Panc1 (cell line): ENCODE data around the gene EDDM13.

Experiments used
- CTCF ChIP-seq: fragments of 450-650 bp; IDR thresholded peaks from 2 replicates; pipeline ENCODE4 v1.5.1; 2017; ENCODE audit warnings: mild to moderate bottlenecking
- POLR2AphosphoS5 ChIP-seq: IDR thresholded peaks from 2 replicates; pipeline ENCODE4 v1.6.1; 2012; ENCODE audit warnings: mild to moderate bottlenecking, low read depth, low read length, moderate library complexity
- TCF7L2 ChIP-seq: IDR thresholded peaks from 2 replicates; pipeline ENCODE4 v1.6.1; 2011; ENCODE audit warnings: mild to moderate bottlenecking, low read depth, low read length, inconsistent platforms

- TF ChIP-seq CTCF (peak; percentile 90), POLR2AphosphoS5 (no peak), TCF7L2 (no peak)
Observed at GRCh38 chr19:56348289-56348877, 75.8 kb downstream of the EDDM13 start.
